H54 (cell line): ENCODE data around the gene BPIFB2.

Experiments used
- DNase-seq: peaks from one replicate; pipeline ENCODE4 v3.0.0; 2011; ENCODE audit warnings: low spot score, mixed read lengths; ENCODE audit not compliant: insufficient read length
- FAIRE-seq: peaks from 3 replicates; lab custom pipeline; 2011; peaks lifted over from hg19 to GRCh38; lab: Jason Lieb, UNC
- POLR2A ChIP-seq: IDR thresholded peaks from 2 replicates; pipeline ENCODE4 v1.6.1; 2011; ENCODE audit warnings: low read depth, mild to moderate bottlenecking, low read length

Gene BPIFB2

DNA sequence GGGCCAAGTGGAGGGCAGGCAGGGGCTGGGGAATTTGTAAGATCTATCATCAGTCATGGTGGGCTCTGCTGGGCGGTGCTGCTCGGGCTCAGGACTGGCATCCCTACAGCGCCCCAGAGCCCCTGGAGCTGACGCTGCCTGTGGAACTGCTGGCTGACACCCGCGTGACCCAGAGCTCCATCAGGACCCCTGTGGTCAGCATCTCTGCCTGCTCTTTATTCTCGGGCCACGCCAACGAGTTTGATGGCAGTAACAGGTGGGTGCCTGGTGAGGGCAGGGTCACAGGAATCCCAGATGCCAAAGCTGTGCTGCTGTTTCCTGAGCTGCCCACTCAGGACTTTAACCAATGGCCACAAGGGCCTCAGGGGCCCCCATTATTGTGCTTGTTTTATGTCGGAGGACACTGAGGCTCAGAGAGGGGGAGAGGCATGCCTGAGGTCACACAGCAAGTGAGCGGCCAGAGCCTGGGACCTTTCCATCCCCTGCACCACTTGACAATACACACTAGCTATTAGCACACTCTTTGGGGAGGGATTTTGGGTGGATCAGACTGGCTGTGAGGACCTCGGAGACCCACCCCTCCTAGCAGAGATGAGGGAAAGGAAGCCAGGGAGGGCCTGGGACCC lies 6.3 kb downstream of the BPIFB2 start:
- DNase-seq, result no peak
- TF ChIP-seq POLR2A, result no peak
- FAIRE-seq, result no peak

GRCh38 chr20:33014336-33015113 lies 7.0 kb downstream of the BPIFB2 start:
- no peak for TF ChIP-seq POLR2A
- no peak for DNase-seq
- no peak for FAIRE-seq

DNA sequence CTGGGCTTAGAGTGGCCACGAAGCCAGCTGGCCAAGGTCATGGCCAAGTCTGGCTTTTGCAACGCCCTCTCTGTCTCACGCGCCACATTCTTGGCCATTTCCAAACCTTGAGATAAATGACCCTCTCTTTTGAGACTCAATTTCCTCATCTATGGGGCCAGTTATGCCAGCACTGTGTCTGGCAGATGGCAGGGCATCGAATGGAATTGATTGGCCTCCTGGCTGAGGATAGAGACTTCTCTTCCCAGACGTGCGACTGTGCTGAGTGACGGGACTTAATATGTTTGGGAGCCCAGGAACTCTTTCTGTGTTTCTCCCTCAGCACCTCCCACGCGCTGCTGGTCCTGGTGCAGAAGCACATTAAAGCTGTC lies 7.6 kb downstream of the BPIFB2 start:
- TF ChIP-seq POLR2A, result no peak
- FAIRE-seq (no peak), DNase-seq (no peak)

DNA sequence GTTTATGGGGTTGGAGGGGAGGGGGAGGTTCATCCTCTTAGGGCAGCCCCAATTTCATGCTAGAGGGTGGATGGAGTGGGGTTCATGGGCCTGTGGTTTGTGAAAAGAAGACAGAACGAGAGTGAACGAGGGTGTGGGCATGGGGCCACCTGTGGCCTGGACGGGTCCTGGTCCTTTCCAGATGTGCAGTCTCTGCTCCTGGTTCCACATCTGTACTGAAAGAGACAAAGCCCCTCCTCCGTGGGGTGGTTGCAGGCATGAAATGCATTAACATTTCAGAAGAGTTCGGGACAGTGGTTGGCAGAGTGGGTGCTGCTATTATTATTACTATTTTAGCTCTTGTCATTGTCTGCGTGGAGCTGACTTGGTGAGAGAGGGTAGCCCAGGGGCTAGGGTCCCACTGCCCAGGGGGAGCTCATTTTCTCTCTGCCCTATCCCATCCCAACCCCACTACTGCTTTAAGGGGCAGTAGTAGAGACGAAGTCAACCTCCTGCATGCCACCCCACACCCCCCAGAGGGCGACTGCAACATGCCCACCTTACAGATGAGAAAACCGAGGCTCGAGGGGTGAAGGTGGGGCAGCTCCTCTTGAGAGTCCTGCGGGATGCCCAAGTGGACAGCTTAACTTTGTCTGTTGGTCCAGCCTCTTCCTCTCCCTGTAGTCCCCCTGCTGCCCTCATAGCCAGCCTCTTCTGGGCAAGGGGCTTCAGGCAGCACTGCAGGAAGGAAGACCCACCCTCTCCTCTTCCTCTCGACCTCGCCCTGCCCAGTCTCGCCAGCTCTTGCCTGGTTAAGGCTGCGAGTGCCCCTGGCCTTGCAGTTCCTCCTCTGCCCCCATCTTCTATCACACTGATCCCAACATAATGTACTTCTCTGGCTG lies 8.4 kb downstream of the BPIFB2 start:
- DNase-seq (no peak), FAIRE-seq (no peak)
- no peak for TF ChIP-seq POLR2A

DNA sequence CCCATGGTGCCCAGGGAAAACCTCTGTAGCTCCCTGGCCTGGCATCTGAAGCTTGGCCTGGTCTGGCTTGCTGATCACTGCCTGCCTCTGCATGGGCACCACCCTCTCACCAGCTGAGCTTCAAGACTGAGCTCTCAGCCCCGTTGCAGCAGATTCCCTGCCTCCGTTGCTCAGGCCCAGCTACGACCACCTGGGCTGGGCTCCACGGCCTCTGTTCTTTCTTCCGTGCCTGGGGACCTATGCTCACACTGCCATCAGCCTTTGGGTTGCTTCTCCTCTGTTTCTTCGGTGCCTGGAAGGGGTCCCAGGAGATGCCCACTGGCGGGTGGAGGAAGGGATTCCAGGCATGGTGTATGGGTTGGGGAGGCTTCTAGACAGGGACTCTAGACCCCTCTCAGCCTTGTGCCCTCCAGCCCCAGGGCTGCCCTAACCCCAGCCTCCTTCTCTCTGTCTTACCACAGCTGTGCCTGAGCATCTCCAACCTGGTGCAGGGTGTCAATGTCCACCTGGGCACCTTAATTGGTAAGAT lies 9.1 kb downstream of the BPIFB2 start:
- no peak for TF ChIP-seq POLR2A
- FAIRE-seq, result no peak
- no peak for DNase-seq

- no peak for TF ChIP-seq POLR2A
- DNase-seq, result no peak
- no peak for FAIRE-seq
Measured at GRCh38 chr20:33017542-33017941, 10.0 kb downstream of the BPIFB2 start.

DNA sequence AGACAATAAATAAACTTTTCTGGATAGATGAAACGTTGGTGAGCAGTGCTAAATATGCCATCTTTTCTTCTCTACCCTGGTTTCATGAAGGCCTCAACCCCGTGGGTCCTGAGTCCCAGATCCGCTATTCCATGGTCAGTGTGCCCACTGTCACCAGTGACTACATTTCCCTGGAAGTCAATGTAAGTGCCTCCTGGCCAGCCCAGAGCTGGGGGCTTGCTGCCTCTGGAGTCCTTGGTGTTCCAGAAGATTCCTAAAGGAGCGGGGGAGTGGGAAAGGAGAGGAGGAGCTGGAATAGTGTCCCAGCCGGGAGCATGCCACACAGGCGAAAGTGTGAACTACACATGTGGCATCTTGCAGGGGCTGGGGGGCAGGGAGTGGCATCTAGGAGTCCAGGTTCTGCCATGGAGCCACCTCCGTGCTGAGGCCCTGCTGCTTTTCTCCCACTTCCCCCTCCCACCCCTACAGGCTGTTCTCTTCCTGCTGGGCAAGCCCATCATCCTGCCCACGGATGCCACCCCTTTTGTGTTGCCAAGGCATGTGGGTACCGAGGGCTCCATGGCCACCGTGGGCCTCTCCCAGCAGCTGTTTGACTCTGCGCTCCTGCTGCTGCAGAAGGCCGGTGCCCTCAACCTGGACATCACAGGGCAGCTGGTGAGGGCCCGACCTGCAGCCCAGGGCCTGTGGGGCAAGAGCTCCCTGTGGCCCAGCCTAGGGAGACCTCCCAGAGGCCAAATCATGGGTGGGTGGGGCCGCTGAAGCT lies 10.8 kb downstream of the BPIFB2 start:
- TF ChIP-seq POLR2A, result no peak
- no peak for DNase-seq
- no peak for FAIRE-seq

DNA sequence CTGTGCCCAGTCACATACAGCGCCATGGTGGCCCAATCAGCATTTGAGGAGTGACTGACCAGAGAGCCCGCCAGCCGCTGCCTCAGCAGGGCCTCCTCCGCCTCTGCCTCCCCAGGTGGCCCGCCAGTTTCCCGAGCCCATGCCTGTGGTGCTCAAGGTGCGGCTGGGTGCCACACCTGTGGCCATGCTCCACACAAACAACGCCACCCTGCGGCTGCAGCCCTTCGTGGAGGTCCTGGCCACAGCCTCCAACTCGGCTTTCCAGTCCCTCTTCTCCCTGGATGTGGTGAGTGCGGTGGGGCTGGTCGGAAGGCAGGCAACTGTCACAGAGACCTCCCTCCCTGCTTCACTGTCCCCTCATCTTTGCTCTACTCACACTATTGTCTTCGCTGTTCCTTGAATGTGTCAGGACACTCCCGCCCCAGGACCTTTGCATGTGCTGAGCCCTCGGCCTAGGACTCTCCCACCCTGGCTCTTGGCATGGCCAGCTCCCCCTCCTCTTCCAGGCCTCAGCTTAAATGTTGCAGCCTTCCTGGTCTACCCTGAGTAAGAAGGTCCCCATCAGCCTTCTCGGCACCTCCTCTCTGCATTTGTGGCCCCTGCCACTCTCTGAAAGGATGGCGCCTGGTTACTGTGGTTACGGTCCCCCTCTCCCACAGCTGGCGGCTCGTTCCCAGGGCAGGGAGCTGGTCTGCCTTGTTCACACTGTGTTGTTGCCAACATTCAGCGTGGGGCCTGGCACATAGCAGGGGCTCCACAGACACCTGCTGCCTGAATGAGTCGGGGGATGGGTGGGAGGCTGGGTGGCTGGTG lies 12.2 kb downstream of the BPIFB2 start:
- FAIRE-seq (no peak), DNase-seq (no peak)
- no peak for TF ChIP-seq POLR2A

DNA sequence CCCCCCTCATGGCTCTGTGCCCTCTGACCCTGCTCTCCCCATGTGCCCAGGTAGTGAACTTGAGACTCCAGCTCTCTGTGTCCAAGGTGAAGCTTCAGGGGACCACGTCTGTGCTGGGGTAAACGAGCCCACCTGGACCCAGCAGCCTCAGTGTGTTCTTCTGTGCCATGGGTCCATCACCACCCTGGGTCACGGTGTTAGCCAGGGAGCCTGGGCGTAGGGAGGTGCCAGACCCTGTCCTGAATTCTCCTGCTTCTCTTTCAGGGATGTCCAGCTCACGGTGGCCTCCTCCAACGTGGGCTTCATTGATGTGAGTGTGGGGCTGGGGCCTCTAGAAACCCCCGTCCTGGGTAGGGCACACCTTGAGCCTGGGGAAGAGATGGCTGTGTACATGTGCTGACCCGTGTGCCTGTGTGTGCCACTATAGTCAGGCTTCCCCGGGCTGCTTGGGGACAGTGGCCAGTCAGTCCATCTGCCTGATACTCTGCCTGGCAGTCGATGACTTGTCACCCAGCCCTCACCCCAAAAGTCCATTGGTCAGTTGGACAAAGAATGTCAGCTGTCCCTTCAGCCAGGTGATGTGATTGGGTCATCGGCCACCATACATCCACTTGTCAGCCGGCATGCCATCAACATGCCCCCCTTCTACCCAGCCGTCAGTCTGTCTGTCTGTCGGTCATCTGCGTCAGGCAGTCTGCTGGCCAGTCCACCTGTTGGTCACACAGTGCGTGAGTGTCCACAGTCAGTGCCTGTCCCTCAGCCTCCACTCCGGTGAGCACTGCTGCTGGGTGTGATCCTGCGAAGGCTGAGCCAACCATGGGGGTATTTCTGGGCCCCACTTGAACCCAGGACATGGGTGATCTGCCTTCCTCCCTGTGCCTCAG lies 13.0 kb downstream of the BPIFB2 start:
- TF ChIP-seq POLR2A, result no peak
- DNase-seq, result no peak
- FAIRE-seq, result no peak

DNA sequence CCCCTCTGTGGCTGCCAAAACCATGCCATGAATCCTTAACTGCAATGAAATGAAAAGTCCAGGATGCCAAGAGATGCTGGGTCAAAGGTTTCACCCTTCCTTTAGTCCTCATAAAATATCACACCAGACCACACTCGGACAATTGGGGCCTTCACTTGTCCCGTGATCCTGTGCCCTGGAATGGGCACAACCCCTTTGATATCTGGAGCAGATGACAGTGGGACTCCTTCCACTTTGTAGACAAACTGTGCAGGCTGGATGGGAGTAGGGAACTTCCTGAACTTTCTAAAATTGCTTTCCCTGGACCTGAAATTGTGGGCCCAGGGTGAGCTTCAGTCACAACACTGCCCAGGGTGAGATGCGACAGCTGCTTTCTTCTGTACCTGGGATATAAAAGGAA lies 14.4 kb downstream of the BPIFB2 start:
- FAIRE-seq (no peak), DNase-seq (no peak)
- TF ChIP-seq POLR2A, result no peak

- no peak for FAIRE-seq
- TF ChIP-seq POLR2A, result no peak
- no peak for DNase-seq
Measured at GRCh38 chr20:33022289-33022688, 14.8 kb downstream of the BPIFB2 start.
